ENCODE measurements around the gene CST9L. TPM values are rescaled to one million over a fixed set of nuclear protein-coding genes. Genes with fewer than 3 reads are reported as not detected.

CST9L gene
- polyA plus RNA-seq, 2 of the 4 experiments (the other 2 are of a cell fraction) = not detected

GRCh38 chr20:23526850-23527249, 41.4 kb downstream of the CST9L start:
- ChIA-PET CTCF (no interaction called here), POLR2A (no interaction called here)
- ATAC-seq = no peak
- Histone ChIP-seq H3K27ac (no peak overlapping the region), H3K9me3 (peaks cover 15% of the 10 kb centered on the region; the same call in 2 of the 3 replicates), H3K4me3 (no peak overlapping the region), H3K4me1 (no peaks in the 10 kb centered on the region), H3K4me2 (no peak overlapping the region)
- TF ChIP-seq RARB (CRISPR knock-in tag; IDR thresholded peaks at IDR 0.05) (no peak), CEBPB (IDR thresholded peaks at IDR 0.05) (no peak), FOXS1 (CRISPR knock-in tag; IDR thresholded peaks at IDR 0.05) (no peak), HDAC2 (IDR thresholded peaks at IDR 0.05) (no peak), RCOR1 (IDR thresholded peaks at IDR 0.05; ENCODE audit: low read depth, low read length) (no peak), ZSCAN20 (CRISPR knock-in tag; IDR thresholded peaks at IDR 0.05) (no peak), HES2 (IDR thresholded peaks at IDR 0.05) (no peak), SMC3 (IDR thresholded peaks at IDR 0.05) (no peak), BHLHE40 (IDR thresholded peaks at IDR 0.05; ENCODE audit: low read depth, low read length) (no peak), MAFK (IDR thresholded peaks at IDR 0.05; ENCODE audit: partially characterized antibody) (no peak), SREBF2 (IDR thresholded peaks at IDR 0.05) (no peak), FOSB (CRISPR knock-in tag; IDR thresholded peaks at IDR 0.05) (no peak), KDM5A (IDR thresholded peaks at IDR 0.05) (no peak), JUNB (IDR thresholded peaks at IDR 0.05) (no peak), RNF2 (IDR thresholded peaks at IDR 0.05; ENCODE audit: borderline replicate concordance, low read depth) (no peak), PHF8 (IDR thresholded peaks at IDR 0.05; ENCODE audit: borderline replicate concordance, low read depth) (no peak)
- TF ChIP-seq, protein P1, sequence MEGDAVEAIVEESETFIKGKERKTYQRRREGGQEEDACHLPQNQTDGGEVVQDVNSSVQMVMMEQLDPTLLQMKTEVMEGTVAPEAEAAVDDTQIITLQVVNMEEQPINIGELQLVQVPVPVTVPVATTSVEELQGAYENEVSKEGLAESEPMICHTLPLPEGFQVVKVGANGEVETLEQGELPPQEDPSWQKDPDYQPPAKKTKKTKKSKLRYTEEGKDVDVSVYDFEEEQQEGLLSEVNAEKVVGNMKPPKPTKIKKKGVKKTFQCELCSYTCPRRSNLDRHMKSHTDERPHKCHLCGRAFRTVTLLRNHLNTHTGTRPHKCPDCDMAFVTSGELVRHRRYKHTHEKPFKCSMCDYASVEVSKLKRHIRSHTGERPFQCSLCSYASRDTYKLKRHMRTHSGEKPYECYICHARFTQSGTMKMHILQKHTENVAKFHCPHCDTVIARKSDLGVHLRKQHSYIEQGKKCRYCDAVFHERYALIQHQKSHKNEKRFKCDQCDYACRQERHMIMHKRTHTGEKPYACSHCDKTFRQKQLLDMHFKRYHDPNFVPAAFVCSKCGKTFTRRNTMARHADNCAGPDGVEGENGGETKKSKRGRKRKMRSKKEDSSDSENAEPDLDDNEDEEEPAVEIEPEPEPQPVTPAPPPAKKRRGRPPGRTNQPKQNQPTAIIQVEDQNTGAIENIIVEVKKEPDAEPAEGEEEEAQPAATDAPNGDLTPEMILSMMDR (IDR thresholded peaks at IDR 0.05) = no peak
- TF ChIP-seq, protein P2, sequence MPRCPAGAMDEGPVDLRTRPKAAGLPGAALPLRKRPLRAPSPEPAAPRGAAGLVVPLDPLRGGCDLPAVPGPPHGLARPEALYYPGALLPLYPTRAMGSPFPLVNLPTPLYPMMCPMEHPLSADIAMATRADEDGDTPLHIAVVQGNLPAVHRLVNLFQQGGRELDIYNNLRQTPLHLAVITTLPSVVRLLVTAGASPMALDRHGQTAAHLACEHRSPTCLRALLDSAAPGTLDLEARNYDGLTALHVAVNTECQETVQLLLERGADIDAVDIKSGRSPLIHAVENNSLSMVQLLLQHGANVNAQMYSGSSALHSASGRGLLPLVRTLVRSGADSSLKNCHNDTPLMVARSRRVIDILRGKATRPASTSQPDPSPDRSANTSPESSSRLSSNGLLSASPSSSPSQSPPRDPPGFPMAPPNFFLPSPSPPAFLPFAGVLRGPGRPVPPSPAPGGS (IDR thresholded peaks at IDR 0.05) = no peak
- FAIRE-seq = no peak
- DNase-seq (ENCODE audit: low read depth in 1 of 2, low spot score in 1 of 2) = no peak
- 93% methylated on average over 1 of the region's 1 CpG for WGBS (ENCODE audit: missing lambda C conversion rate)

DNA sequence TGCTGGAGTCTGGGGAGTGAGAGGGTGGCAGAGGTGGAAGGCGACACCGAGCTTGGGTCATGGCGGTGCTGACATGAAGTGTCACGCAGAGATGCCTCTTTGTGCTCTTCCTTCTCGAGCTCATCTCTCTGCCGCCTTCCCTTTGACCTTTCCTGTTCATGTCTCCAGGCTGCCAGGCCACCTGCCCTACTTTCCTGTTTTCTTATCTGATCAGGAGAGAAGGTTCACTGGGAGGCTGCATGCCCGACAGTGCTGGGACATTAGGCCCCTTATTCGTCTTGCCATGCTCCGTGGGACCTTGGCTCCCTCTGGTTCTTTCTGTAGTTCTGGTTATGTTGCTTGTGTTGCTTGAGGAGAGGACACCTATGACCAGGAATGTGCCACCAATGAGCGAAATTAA, 44.1 kb downstream of the CST9L start:
- 48% methylated on average over 10 of the region's 10 CpGs for WGBS (ENCODE audit: missing lambda C conversion rate)
- Histone ChIP-seq H3K4me2 (no peak overlapping the region), H3K4me3 (no peak overlapping the region), H3K4me1 (no peaks in the 10 kb centered on the region), H3K9me3 (peaks cover 11% of the 10 kb centered on the region; the same call in 2 of the 3 replicates), H3K27ac (no peak overlapping the region)
- ChIA-PET CTCF (interaction anchor here (0.8 kb wide), 1 partner anchor 14 kb away, joined by 4 read pairs; no protein-coding TSS in a partner anchor), POLR2A (no interaction called here)
- FAIRE-seq (no peak), DNase-seq (ENCODE audit: low read depth in 1 of 2, low spot score in 1 of 2) (no peak), ATAC-seq (no peak)
- TF ChIP-seq MAX (IDR thresholded peaks at IDR 0.05) (no peak), TP53 (CRISPR knock-in tag; IDR thresholded peaks at IDR 0.05) (no peak), ZFP36 (IDR thresholded peaks at IDR 0.05; ENCODE audit: borderline replicate concordance, partially characterized antibody) (no peak), USF2 (IDR thresholded peaks at IDR 0.05) (no peak), EHMT2 (IDR thresholded peaks at IDR 0.05; ENCODE audit: low read depth) (no peak), REST (IDR thresholded peaks at IDR 0.05) (no peak), NR3C1 (IDR thresholded peaks at IDR 0.05) (no peak), NFE2L2 (conservative IDR thresholded peaks at IDR 0.05; ENCODE audit: low read length) (no peak), POLR2AphosphoS2 (conservative IDR thresholded peaks at IDR 0.05; ENCODE audit: low read length) (no peak), FOXS1 (CRISPR knock-in tag; IDR thresholded peaks at IDR 0.05) (no peak), SREBF2 (IDR thresholded peaks at IDR 0.05) (no peak), FOSL2 (IDR thresholded peaks at IDR 0.05) (no peak), FOSL2 (CRISPR knock-in tag; IDR thresholded peaks at IDR 0.05) (no peak)
- TF ChIP-seq, protein P3, sequence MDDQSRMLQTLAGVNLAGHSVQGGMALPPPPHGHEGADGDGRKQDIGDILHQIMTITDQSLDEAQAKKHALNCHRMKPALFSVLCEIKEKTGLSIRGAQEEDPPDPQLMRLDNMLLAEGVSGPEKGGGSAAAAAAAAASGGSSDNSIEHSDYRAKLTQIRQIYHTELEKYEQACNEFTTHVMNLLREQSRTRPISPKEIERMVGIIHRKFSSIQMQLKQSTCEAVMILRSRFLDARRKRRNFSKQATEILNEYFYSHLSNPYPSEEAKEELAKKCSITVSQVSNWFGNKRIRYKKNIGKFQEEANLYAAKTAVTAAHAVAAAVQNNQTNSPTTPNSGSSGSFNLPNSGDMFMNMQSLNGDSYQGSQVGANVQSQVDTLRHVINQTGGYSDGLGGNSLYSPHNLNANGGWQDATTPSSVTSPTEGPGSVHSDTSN (IDR thresholded peaks at IDR 0.05) = no peak
- TF ChIP-seq, protein P2 (IDR thresholded peaks at IDR 0.05) = no peak

Data from A549 (cell line).